HepG2 (cell line): Measurements from ENCODE around the gene GCNT2.

Experiments used
- CREB1 ChIP-seq, 2 experiments: fragments of 450-650 bp in 1 of 2; IDR thresholded peaks; 2 replicates each; pipeline ENCODE4 v1.6.1; 2016 to 2017; ENCODE audit warnings: control low read depth in 1 of 2, mild to moderate bottlenecking in 1 of 2, missing compliant biosample characterization in 1 of 2, missing genetic modification characterization in 1 of 2
- ELF4 ChIP-seq: sonication (generic); formaldehyde crosslinking; IDR thresholded peaks from 2 replicates; pipeline ENCODE4 v1.5.0; 2020; ENCODE audit warnings: missing genetic modification reagents, mild to moderate bottlenecking, moderate library complexity, borderline replicate concordance
- HOXA9 ChIP-seq: sonication (generic); formaldehyde crosslinking; IDR thresholded peaks from 2 replicates; pipeline ENCODE4 v1.8.1; 2022; ENCODE audit warnings: missing genetic modification reagents, mild to moderate bottlenecking, moderate library complexity, borderline replicate concordance
- MAX ChIP-seq: IDR thresholded peaks from 2 replicates; pipeline ENCODE4 v1.6.1; 2012; ENCODE audit warnings: inconsistent platforms
- MXI1 ChIP-seq: IDR thresholded peaks from 3 replicates; pipeline ENCODE4 v1.6.1; 2012; ENCODE audit warnings: low read depth, low read length, inconsistent platforms, borderline replicate concordance
- NR2F1 ChIP-seq, 2 experiments: fragments of 450-650 bp in 1 of 2; formaldehyde crosslinking in 1 of 2; IDR thresholded peaks; 2 replicates each; pipeline versions ENCODE4 v1.5.0 to v1.6.1; 2016 to 2020; ENCODE audit warnings: mild to moderate bottlenecking in 1 of 2, missing compliant biosample characterization in 1 of 2, missing genetic modification reagents in 1 of 2, moderate library complexity in 1 of 2
- PLSCR1 ChIP-seq: sonication (generic); formaldehyde crosslinking; IDR thresholded peaks from 2 replicates; pipeline ENCODE4 v1.5.0; 2020; ENCODE audit warnings: missing genetic modification reagents, mild to moderate bottlenecking, borderline replicate concordance
- POLR2A ChIP-seq, 2 experiments: IDR thresholded peaks; 2 replicates each; pipeline ENCODE4 v1.6.1; 2011; ENCODE audit warnings: low read depth in 2 of 2, low read length in 2 of 2, mild to moderate bottlenecking in 1 of 2, moderate library complexity in 1 of 2; ENCODE audit not compliant: insufficient read depth in 1 of 2
- SMARCE1 ChIP-seq: fragments of 450-650 bp; IDR thresholded peaks from 2 replicates; pipeline ENCODE4 v1.6.1; 2017; ENCODE audit warnings: borderline replicate concordance
- ZNF562 ChIP-seq: sonication (generic); formaldehyde crosslinking; IDR thresholded peaks from 2 replicates; pipeline ENCODE4 v1.8.0; 2022; ENCODE audit warnings: missing genetic modification reagents, borderline replicate concordance
- ZNF597 ChIP-seq: sonication (generic); formaldehyde crosslinking; IDR thresholded peaks from 2 replicates; pipeline ENCODE4 v1.5.0; 2020; ENCODE audit warnings: missing genetic modification reagents
- TF ChIP-seq, protein P1 (sequence below): sonication (generic); formaldehyde crosslinking; IDR thresholded peaks from 2 replicates; pipeline ENCODE4 v1.5.0; 2020; ENCODE audit warnings: mild to moderate bottlenecking, missing genetic modification reagents, moderate library complexity
- TF ChIP-seq, protein P2 (sequence below): sonication (generic); formaldehyde crosslinking; conservative IDR thresholded peaks from 2 replicates; pipeline ENCODE4 v1.8.0; 2022; ENCODE audit warnings: mild to moderate bottlenecking, moderate library complexity, missing genetic modification reagents

GRCh38 chr6:10557913-10558312 lies 36.8 kb downstream of the GCNT2 start:
- TF ChIP-seq, protein P1, sequence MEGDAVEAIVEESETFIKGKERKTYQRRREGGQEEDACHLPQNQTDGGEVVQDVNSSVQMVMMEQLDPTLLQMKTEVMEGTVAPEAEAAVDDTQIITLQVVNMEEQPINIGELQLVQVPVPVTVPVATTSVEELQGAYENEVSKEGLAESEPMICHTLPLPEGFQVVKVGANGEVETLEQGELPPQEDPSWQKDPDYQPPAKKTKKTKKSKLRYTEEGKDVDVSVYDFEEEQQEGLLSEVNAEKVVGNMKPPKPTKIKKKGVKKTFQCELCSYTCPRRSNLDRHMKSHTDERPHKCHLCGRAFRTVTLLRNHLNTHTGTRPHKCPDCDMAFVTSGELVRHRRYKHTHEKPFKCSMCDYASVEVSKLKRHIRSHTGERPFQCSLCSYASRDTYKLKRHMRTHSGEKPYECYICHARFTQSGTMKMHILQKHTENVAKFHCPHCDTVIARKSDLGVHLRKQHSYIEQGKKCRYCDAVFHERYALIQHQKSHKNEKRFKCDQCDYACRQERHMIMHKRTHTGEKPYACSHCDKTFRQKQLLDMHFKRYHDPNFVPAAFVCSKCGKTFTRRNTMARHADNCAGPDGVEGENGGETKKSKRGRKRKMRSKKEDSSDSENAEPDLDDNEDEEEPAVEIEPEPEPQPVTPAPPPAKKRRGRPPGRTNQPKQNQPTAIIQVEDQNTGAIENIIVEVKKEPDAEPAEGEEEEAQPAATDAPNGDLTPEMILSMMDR, result no peak
- TF ChIP-seq CREB1 (IDR thresholded peaks at IDR 0.05) (no peak), CREB1 (CRISPR knock-in tag; IDR thresholded peaks at IDR 0.05) (no peak), SMARCE1 (no peak), PLSCR1 (CRISPR knock-in tag) (no peak), HOXA9 (no peak), NR2F1 (CRISPR knock-in tag; IDR thresholded peaks at IDR 0.05) (no peak), POLR2A (IDR thresholded peaks at IDR 0.05; ENCODE audit: insufficient read depth in 1 of 2, low read depth in 2 of 2, low read length in 2 of 2) (no peak), ELF4 (CRISPR knock-in tag) (no peak), ZNF597 (CRISPR knock-in tag) (no peak), MAX (no peak), ZNF562 (CRISPR knock-in tag) (no peak), MXI1 (no peak)
- TF ChIP-seq, protein P2, sequence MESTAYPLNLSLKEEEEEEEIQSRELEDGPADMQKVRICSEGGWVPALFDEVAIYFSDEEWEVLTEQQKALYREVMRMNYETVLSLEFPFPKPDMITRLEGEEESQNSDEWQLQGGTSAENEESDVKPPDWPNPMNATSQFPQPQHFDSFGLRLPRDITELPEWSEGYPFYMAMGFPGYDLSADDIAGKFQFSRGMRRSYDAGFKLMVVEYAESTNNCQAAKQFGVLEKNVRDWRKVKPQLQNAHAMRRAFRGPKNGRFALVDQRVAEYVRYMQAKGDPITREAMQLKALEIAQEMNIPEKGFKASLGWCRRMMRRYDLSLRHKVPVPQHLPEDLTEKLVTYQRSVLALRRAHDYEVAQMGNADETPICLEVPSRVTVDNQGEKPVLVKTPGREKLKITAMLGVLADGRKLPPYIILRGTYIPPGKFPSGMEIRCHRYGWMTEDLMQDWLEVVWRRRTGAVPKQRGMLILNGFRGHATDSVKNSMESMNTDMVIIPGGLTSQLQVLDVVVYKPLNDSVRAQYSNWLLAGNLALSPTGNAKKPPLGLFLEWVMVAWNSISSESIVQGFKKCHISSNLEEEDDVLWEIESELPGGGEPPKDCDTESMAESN, result no peak
